Left ventricle myocardium inferior (tissue), 1 donor: ENCODE data around the gene PRM3. TPM values are rescaled to one million over a fixed set of nuclear protein-coding genes. Genes with fewer than 3 reads are reported as not detected.
A peak's percentile ranks its signal among the peaks of the same experiment; 100 is the strongest.

Source experiments
- DNase-seq: peaks from one replicate; pipeline ENCODE4 v3.0.0-alpha.2; 2020
- H3K27ac ChIP-seq: fragments of 200-600 bp; replicated peaks from 2 replicates; pipeline ENCODE4 v1.8.0; 2021
- H3K27me3 ChIP-seq: fragments of 200-600 bp; 2 replicates; pipeline ENCODE4 v1.8.0; 2021; ENCODE audit warnings: low read depth
- H3K36me3 ChIP-seq: fragments of 200-600 bp; 2 replicates; pipeline ENCODE4 v1.8.0; 2021
- H3K4me1 ChIP-seq: fragments of 200-600 bp; 2 replicates; pipeline ENCODE4 v1.8.0; 2021
- H3K4me3 ChIP-seq: fragments of 200-600 bp; 2 replicates; pipeline ENCODE4 v1.8.0; 2021; ENCODE audit warnings: mild to moderate bottlenecking, moderate library complexity
- H3K9me3 ChIP-seq: fragments of 200-600 bp; replicated peaks from 2 replicates; pipeline ENCODE4 v1.8.0; 2021
- intact Hi-C: fragments of 100-400 bp; cut with micrococcal nuclease; formaldehyde crosslinking; loops from one replicate; pipeline ENCODE4 v1.11.0; 2022
- total RNA-seq: library from RNA; stranded (reverse); fragmentation: NEBNext Ultra II Directional; extraction: Animal tissue kit (Norgen Biotek cat#: 25700); gene quantifications from one replicate; pipeline ENCODE4 v1.2.1, GENCODE V29; 2021
- TF ChIP-seq, protein P1 (sequence below): fragments of 200-600 bp; IDR thresholded peaks from 2 replicates; pipeline ENCODE4 v1.8.0; 2021; ENCODE audit warnings: antibody characterized with exemption, mild to moderate bottlenecking, borderline replicate concordance
- donor health status: DM: no; HTN: yes; CAD: no; lungs with severe emphysema.

PRM3 gene
- total RNA-seq, 1 donor from 2014 or later = not detected

DNA sequence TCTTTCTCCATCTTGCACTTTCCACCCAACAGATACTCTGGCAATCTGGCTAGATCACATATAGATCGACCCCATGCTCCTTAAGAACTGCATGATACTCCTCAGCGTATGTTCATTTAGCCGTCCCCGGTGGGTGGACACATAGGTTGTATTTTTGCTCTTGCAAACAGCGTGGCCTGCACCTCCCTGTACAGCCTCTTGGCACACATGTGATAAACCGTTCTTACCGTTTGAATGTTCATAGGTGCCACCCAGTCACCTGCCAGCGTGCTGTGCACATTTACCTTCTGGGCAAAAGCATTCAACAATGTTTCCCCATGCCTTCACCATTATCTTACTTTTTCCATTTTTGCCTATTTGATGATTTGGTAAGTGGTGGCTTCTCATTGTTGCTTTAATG lies 10.5 kb downstream of the PRM3 start:
- Histone ChIP-seq H3K9me3 (no peaks in the 10 kb centered on the region), H3K27me3 (no peaks in the 10 kb centered on the region), H3K27ac (no peak overlapping the region), H3K4me1 (peaks cover 17% of the 10 kb centered on the region), H3K4me3 (no peak overlapping the region), H3K36me3 (no peaks in the 10 kb centered on the region)
- DNase-seq = no peak
- TF ChIP-seq, protein P1, sequence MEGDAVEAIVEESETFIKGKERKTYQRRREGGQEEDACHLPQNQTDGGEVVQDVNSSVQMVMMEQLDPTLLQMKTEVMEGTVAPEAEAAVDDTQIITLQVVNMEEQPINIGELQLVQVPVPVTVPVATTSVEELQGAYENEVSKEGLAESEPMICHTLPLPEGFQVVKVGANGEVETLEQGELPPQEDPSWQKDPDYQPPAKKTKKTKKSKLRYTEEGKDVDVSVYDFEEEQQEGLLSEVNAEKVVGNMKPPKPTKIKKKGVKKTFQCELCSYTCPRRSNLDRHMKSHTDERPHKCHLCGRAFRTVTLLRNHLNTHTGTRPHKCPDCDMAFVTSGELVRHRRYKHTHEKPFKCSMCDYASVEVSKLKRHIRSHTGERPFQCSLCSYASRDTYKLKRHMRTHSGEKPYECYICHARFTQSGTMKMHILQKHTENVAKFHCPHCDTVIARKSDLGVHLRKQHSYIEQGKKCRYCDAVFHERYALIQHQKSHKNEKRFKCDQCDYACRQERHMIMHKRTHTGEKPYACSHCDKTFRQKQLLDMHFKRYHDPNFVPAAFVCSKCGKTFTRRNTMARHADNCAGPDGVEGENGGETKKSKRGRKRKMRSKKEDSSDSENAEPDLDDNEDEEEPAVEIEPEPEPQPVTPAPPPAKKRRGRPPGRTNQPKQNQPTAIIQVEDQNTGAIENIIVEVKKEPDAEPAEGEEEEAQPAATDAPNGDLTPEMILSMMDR = no peak
- intact Hi-C loops = no loop called here

DNA sequence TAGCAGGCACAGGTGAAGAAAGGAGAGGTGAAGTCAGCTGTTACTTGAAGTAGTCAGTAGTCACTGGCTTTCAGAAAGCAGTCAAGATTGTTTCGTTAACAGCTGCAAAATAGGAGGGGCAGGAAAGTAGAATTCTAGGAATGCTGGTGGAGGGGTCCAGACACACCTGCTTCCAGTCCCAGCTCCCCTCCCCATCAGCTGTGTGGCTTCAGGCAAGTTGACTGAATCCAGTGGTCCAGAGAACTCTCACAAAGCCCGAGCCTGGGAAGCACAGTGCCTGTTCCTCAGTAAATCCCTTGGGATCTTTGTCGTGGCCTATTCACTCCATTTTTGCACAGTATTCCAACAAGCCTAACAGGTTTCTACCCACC lies 12.8 kb downstream of the PRM3 start:
- DNase-seq = no peak
- Histone ChIP-seq H3K27ac (no peak overlapping the region), H3K27me3 (no peaks in the 10 kb centered on the region), H3K9me3 (no peaks in the 10 kb centered on the region), H3K4me1 (peaks cover 35% of the 10 kb centered on the region), H3K4me3 (no peak overlapping the region), H3K36me3 (no peaks in the 10 kb centered on the region)
- TF ChIP-seq, protein P1 = no peak
- intact Hi-C loops = no loop called here

DNA sequence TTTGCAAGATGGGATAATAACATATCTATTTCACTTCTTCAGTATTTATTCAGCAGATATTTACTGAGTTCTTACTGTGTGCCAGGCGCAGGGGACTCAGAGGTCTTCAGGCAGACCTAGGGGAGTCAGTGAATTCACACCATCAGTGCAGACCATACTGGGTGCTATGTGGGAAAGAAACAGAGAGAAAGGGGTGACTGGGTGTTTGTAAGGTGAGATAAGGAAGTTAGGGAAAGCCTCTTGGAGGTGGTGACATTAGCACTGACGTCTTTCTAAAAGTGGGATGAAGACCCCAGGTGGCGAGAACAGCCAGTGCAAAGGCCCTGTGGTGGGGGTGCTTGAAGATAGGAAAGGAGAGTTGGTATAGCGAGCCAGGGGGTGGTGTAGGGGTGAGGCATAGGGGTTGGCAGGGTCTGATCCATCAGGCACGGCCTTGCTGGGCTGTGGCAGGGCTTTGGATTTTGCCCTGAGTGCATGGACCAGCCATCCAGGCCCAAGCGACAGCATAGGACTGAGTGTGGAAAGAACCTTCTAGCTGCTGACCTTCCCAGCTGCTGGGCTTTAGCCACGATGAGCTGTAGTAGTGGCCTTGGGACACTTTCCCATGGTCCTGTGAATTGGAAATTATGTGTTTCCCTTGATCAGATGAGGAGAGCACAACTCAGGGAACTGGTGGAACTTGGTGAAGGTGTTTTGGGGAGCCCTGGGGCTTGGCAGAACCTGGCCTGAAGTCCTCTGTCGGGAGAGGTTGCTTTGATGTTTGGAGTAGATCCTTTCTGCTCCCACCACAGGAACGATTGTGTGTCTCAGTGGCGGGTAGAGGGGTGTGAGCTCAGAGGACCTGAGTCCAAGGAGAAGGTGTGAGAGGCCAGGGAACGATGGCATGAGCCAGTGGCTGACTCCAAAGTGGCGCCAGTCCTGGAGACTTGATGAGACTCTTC lies 13.5 kb downstream of the PRM3 start:
- H3K27me3 ChIP-seq = no peaks in the 10 kb centered on the region
- no peaks in the 10 kb centered on the region for H3K36me3 ChIP-seq
- DNase-seq = no peak
- intact Hi-C loops = loop anchor here (5.0 to 10.0 kb wide), 2 partner anchors 95 to 288 kb away; no protein-coding TSS in a partner anchor
- H3K27ac ChIP-seq = peak overlapping the region; percentile 73
- H3K4me1 ChIP-seq = peaks cover 42% of the 10 kb centered on the region
- no peaks in the 10 kb centered on the region for H3K9me3 ChIP-seq
- H3K4me3 ChIP-seq = no peak overlapping the region
- TF ChIP-seq, protein P1 = no peak

DNA sequence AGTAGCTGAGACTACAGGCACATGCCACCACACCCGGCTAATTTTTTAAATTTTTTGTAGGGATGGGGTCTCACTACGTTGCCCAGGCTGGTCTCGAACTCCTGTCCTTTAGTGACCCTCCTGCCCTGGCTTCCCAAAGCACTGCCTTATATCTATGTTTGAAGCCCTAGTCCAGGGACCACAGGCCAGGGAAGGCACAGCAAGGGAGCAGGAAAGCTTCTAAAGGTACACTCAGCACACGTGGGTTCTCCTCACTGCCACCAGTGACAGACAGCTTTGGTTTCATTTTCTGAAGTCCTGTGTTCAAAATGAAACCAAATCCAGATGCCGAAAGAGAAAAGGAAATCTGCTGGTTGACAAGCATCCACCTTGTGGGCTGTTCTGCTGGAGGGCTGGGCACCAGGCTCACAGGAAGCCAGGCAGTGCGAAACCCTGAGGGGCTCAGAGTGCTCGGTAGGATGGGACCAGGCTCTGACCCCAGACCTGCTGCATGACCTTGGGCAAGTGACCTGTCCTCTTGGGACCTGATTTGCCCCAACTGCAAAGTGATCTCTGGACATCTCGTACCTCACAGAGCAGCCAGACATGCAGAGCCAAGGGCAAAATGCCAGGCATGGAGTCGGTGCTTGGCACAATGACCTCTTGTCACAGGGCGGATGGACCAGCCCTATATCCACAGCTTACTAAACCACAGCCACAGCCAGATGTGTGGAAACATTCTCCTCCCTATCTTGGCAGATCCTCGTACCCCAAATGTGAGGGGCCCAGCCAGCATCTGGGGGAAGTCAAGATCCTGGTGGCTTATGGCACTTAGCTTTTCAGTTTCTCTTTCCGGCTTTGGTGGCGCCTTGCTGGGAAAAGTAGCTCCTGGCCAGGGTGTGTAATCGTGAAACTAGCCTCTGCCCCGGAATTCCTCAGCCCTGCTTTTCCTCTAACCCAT lies 14.6 kb downstream of the PRM3 start:
- no peaks in the 10 kb centered on the region for H3K36me3 ChIP-seq
- peak overlapping the region; percentile 43 for H3K4me3 ChIP-seq
- TF ChIP-seq, protein P1 = no peak
- H3K27me3 ChIP-seq = no peaks in the 10 kb centered on the region
- peak overlapping the region; percentile 73 for H3K27ac ChIP-seq
- H3K9me3 ChIP-seq = no peaks in the 10 kb centered on the region
- intact Hi-C loops = loop anchor here (5.0 to 10.0 kb wide), 2 partner anchors 96 to 287 kb away; no protein-coding TSS in a partner anchor
- DNase-seq = peak; percentile 74
- peaks cover 53% of the 10 kb centered on the region for H3K4me1 ChIP-seq

DNA sequence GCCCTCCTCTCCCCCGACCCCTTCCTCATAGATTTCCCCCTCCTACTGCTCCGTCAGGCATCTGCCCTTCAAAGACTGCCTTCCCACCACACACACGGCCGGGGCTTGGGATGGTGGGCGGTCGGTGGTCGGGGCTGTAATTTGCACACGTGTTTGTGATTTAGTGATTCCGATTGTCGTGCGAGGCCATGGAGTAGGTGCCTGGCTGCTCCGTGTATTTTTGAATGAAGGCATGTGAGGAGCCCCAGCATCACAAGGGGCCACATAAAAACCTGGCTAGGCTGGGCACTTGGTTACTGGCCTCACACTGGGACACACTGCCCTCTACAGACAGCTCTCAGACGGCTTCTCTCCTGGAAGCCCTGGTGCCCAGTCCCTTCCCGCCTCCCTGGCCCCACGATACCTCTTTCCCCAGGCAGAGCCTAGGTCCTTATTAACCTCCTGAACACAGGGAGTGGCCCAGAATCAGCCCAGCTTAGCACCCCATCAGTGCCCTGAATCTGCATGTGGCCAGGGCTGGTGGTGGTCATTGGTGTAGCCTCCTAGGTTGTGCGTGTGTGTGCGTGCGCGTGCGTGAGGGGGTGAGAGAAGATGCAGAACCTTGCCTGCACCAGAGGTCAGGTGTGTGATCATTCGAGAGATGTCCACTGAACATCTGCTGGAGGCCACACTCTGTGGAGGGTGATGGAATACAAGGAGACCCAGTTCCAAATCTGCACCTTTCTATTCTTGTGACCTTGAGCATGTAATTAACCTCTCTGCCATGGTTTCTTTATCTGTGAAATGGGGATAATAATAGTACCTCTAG lies 16.1 kb downstream of the PRM3 start:
- TF ChIP-seq, protein P1 = peak; percentile 86
- H3K4me3 ChIP-seq = peak overlapping the region; percentile 90
- DNase-seq = peak; percentile 79
- no peaks in the 10 kb centered on the region for H3K36me3 ChIP-seq
- peaks cover 58% of the 10 kb centered on the region for H3K4me1 ChIP-seq
- intact Hi-C loops = loop anchor here (5.0 to 10.0 kb wide), 2 partner anchors 97 to 285 kb away; no protein-coding TSS in a partner anchor
- H3K27ac ChIP-seq = peak overlapping the region; percentile 100
- no peaks in the 10 kb centered on the region for H3K9me3 ChIP-seq
- no peaks in the 10 kb centered on the region for H3K27me3 ChIP-seq
